KMS-11 (cell line): ENCODE results near the gene WNT9A.

Experiments
- H2AFZ ChIP-seq: fragments of 200-600 bp; sonication (generic); 2 replicates; pipeline ENCODE4 v1.6.1; 2016; ENCODE audit warnings: antibody characterized with exemption, mixed run types, low read depth
- H3K27ac ChIP-seq: fragments of 200-600 bp; sonication (generic); 2 replicates; pipeline ENCODE4 v1.6.1; 2016; ENCODE audit warnings: mild to moderate bottlenecking, mixed run types
- H3K27me3 ChIP-seq: fragments of 200-600 bp; sonication (generic); 2 replicates; pipeline ENCODE4 v1.6.1; 2017; ENCODE audit warnings: mild to moderate bottlenecking, low read depth, mixed run types, moderate library complexity; ENCODE audit not compliant: insufficient read depth
- H3K36me3 ChIP-seq: fragments of 200-600 bp; sonication (generic); 2 replicates; pipeline ENCODE4 v1.6.1; 2017; ENCODE audit warnings: mild to moderate bottlenecking, mixed run types; ENCODE audit not compliant: insufficient read depth
- H3K4me1 ChIP-seq: fragments of 200-600 bp; sonication (generic); 2 replicates; pipeline ENCODE4 v1.6.1; 2016; ENCODE audit warnings: mild to moderate bottlenecking, low read depth, mixed run types; ENCODE audit not compliant: poor library complexity, severe bottlenecking
- H3K4me2 ChIP-seq: fragments of 200-600 bp; sonication (generic); 2 replicates; pipeline ENCODE4 v1.7.0; 2016; ENCODE audit warnings: mild to moderate bottlenecking, mixed run types
- H3K4me3 ChIP-seq: fragments of 200-600 bp; sonication (generic); IDR thresholded peaks from 2 replicates; pipeline ENCODE4 v1.6.1; 2017; ENCODE audit warnings: low read depth, low read length, mixed read lengths; ENCODE audit not compliant: insufficient read depth
- H3K79me2 ChIP-seq: fragments of 200-600 bp; sonication (generic); 2 replicates; pipeline ENCODE4 v1.6.1; 2016; ENCODE audit warnings: low read depth, mixed run types; ENCODE audit not compliant: insufficient read depth
- H3K9ac ChIP-seq: fragments of 200-600 bp; sonication (generic); 2 replicates; pipeline ENCODE4 v1.6.1; 2016; ENCODE audit warnings: mild to moderate bottlenecking, mixed run types
- H4K20me1 ChIP-seq: fragments of 200-600 bp; sonication (generic); 2 replicates; pipeline ENCODE4 v1.6.1; 2016; ENCODE audit warnings: mild to moderate bottlenecking, mixed run types; ENCODE audit not compliant: insufficient read depth
- CTCF ChIP-seq: fragments of 200-600 bp; sonication (generic); conservative IDR thresholded peaks from 2 replicates; pipeline ENCODE4 v1.6.1; 2017; ENCODE audit warnings: low read depth, mild to moderate bottlenecking, antibody characterized with exemption, low read length, moderate library complexity, mixed read lengths

The WNT9A gene

GRCh38 chr1:227924168-227924832 is 23.4 kb downstream of the WNT9A start:
- Histone ChIP-seq H4K20me1 (no peaks in the 10 kb centered on the region), H3K9ac (no peak overlapping the region), H3K4me2 (no peak overlapping the region), H2AFZ (no peak overlapping the region), H3K4me3 (no peak overlapping the region), H3K4me1 (no peaks in the 10 kb centered on the region), H3K36me3 (no peaks in the 10 kb centered on the region), H3K79me2 (no peaks in the 10 kb centered on the region), H3K27me3 (peaks cover 8% of the 10 kb centered on the region; the same call in 1 of the 2 replicates), H3K27ac (no peak overlapping the region)
- no peak for TF ChIP-seq CTCF

GRCh38 chr1:227923353-227924167 is 24.2 kb downstream of the WNT9A start:
- H3K36me3 ChIP-seq: no peaks in the 10 kb centered on the region
- H3K4me1 ChIP-seq: no peaks in the 10 kb centered on the region
- no peak overlapping the region for H3K27ac ChIP-seq

GRCh38 chr1:227922501-227923352 is 25.0 kb downstream of the WNT9A start:
- no peak overlapping the region for H3K4me2 ChIP-seq
- H3K4me1 ChIP-seq: no peaks in the 10 kb centered on the region
- no peak overlapping the region for H3K4me3 ChIP-seq
- no peak for TF ChIP-seq CTCF
- H3K27ac ChIP-seq: no peak overlapping the region
- peaks cover 8% of the 10 kb centered on the region; the same call in 1 of the 2 replicates for H3K27me3 ChIP-seq
- H4K20me1 ChIP-seq: no peaks in the 10 kb centered on the region
- no peaks in the 10 kb centered on the region for H3K36me3 ChIP-seq
- no peak overlapping the region for H3K9ac ChIP-seq
- H3K79me2 ChIP-seq: no peaks in the 10 kb centered on the region
- no peak overlapping the region for H2AFZ ChIP-seq

More at GRCh38 chr1:227923353-227924167, 24.2 kb downstream of the WNT9A start:
- peaks cover 8% of the 10 kb centered on the region; the same call in 1 of the 2 replicates for H3K27me3 ChIP-seq
- H3K4me2 ChIP-seq: no peak overlapping the region
- H2AFZ ChIP-seq: no peak overlapping the region
- no peak for TF ChIP-seq CTCF
- no peaks in the 10 kb centered on the region for H4K20me1 ChIP-seq
- H3K79me2 ChIP-seq: no peaks in the 10 kb centered on the region
- H3K4me3 ChIP-seq: no peak overlapping the region
- no peak overlapping the region for H3K9ac ChIP-seq

- Histone ChIP-seq H3K4me1 (no peaks in the 10 kb centered on the region), H2AFZ (no peak overlapping the region), H3K9ac (no peak overlapping the region), H3K27ac (no peak overlapping the region), H3K79me2 (no peaks in the 10 kb centered on the region), H3K4me2 (no peak overlapping the region), H3K36me3 (no peaks in the 10 kb centered on the region), H3K4me3 (no peak overlapping the region), H4K20me1 (no peaks in the 10 kb centered on the region), H3K27me3 (peaks cover 8% of the 10 kb centered on the region; the same call in 1 of the 2 replicates)
- TF ChIP-seq CTCF: no peak
These were observed 26.1 kb downstream of the WNT9A start for GRCh38 chr1:227921461-227922185.
